ENCODE measurements around the gene RTP3. TPM values are rescaled to one million over a fixed set of nuclear protein-coding genes. Genes with fewer than 3 reads are reported as not detected.

The RTP3 gene
- polyA plus RNA-seq, 1 donor from 2014 or later, result not detected

- H3K9me3 ChIP-seq (ENCODE audit: low read length), result no peaks in the 10 kb centered on the region
- no peaks in the 10 kb centered on the region for H3K79me2 ChIP-seq (replicated peaks; ENCODE audit: insufficient read depth, low read length)
- no peaks in the 10 kb centered on the region for H4K20me1 ChIP-seq (ENCODE audit: insufficient read depth)
- H3K9me2 ChIP-seq (ENCODE audit: insufficient read depth, low read length), result no peaks in the 10 kb centered on the region
- H3K4me3 ChIP-seq (ENCODE audit: low read length), result no peak overlapping the region
- no peaks in the 10 kb centered on the region for H3K27me3 ChIP-seq (ENCODE audit: insufficient read depth, low read depth, low read length)
- no peak overlapping the region for H3K4me2 ChIP-seq (ENCODE audit: low read length)
- TF ChIP-seq EP300 (conservative IDR thresholded peaks at IDR 0.05; ENCODE audit: poor library complexity, severe bottlenecking), result no peak
- TF ChIP-seq MXI1 (conservative IDR thresholded peaks at IDR 0.05; ENCODE audit: poor library complexity, severe bottlenecking), result no peak
- TF ChIP-seq POLR2AphosphoS5 (IDR thresholded peaks at IDR 0.05), result no peak
- TF ChIP-seq CTCF (IDR thresholded peaks at IDR 0.05; ENCODE audit: poor library complexity, severe bottlenecking), result no peak
- TF ChIP-seq SMC3 (conservative IDR thresholded peaks at IDR 0.05; ENCODE audit: poor library complexity), result no peak
- TF ChIP-seq REST (IDR thresholded peaks at IDR 0.05; ENCODE audit: borderline replicate concordance), result no peak
- TF ChIP-seq EZH2 (IDR thresholded peaks at IDR 0.05; ENCODE audit: borderline replicate concordance, insufficient read depth, low read length, poor library complexity, severe bottlenecking), result no peak
- TF ChIP-seq RAD21 (conservative IDR thresholded peaks at IDR 0.05), result no peak
- no peak for TF ChIP-seq TAF1 (IDR thresholded peaks at IDR 0.05; ENCODE audit: low read depth)
- no peaks in the 10 kb centered on the region for H3F3A ChIP-seq (ENCODE audit: insufficient read depth, low read length, poor library complexity, severe bottlenecking)
- H3K27ac ChIP-seq (ENCODE audit: low read length), result no peak overlapping the region
- no peaks in the 10 kb centered on the region for H3K36me3 ChIP-seq (ENCODE audit: insufficient read depth, low read length)
- H3K9ac ChIP-seq (ENCODE audit: low read length), result no peak overlapping the region
- no peak overlapping the region for H2AFZ ChIP-seq (ENCODE audit: low read depth, low read length)
Observed at GRCh38 chr3:46504789-46505188, 7.0 kb downstream of the RTP3 start.

- Histone ChIP-seq H3K79me2 (replicated peaks; ENCODE audit: insufficient read depth, low read length) (no peaks in the 10 kb centered on the region), H3K27ac (ENCODE audit: low read length) (no peak overlapping the region), H4K20me1 (ENCODE audit: insufficient read depth) (no peaks in the 10 kb centered on the region), H3K9me2 (ENCODE audit: insufficient read depth, low read length) (no peaks in the 10 kb centered on the region), H3F3A (ENCODE audit: insufficient read depth, low read length, poor library complexity, severe bottlenecking) (no peaks in the 10 kb centered on the region), H3K9ac (ENCODE audit: low read length) (no peak overlapping the region), H3K36me3 (ENCODE audit: insufficient read depth, low read length) (no peaks in the 10 kb centered on the region), H3K27me3 (ENCODE audit: insufficient read depth, low read depth, low read length) (no peaks in the 10 kb centered on the region), H3K9me3 (ENCODE audit: low read length) (no peaks in the 10 kb centered on the region), H3K4me2 (ENCODE audit: low read length) (no peak overlapping the region), H2AFZ (ENCODE audit: low read depth, low read length) (no peak overlapping the region), H3K4me3 (ENCODE audit: low read length) (no peak overlapping the region)
- no peak for TF ChIP-seq CTCF (IDR thresholded peaks at IDR 0.05; ENCODE audit: poor library complexity, severe bottlenecking)
- TF ChIP-seq SMC3 (conservative IDR thresholded peaks at IDR 0.05; ENCODE audit: poor library complexity), result no peak
Observed at GRCh38 chr3:46505953-46506352, 8.2 kb downstream of the RTP3 start.

Measured in neural cell (in vitro differentiated cells).